A549 (cell line): ENCODE results near the gene ITPKB. TPM values are rescaled to one million over a fixed set of nuclear protein-coding genes. Genes with fewer than 3 reads are reported as not detected.
"Not testable (repeated sequence)": the region's sequence is repeated elsewhere in the genome, so short reads cannot be mapped to it uniquely, and the experiment has no call there.

ENCODE experiments used
- ATAC-seq, 2 experiments: fragments of 200-7000 bp in 1 of 2; fragments of >200 bp in 1 of 2; cut with Nextera tagmentation in 1 of 2; cut with Tn5 transposase in 1 of 2; 3 replicates each; pipeline versions ENCODE4 v1.8.0 to v1.9.1; 2018 to 2020; ENCODE audit warnings: mild to moderate bottlenecking in 1 of 2, moderate library complexity in 1 of 2
- CTCF ChIA-PET: fragments of 300-600 bp; sonication (Branson Sonifier 250); formaldehyde crosslinking; extraction: SDS; loops from one replicate; lab custom pipeline; 2021; ENCODE audit warnings: antibody characterized with exemption, inconsistent platforms; lab: Yijun Ruan, JAX
- POLR2A ChIA-PET: fragments of 350-600 bp; formaldehyde crosslinking; extraction: SDS; loops from one replicate; lab custom pipeline; 2021; ENCODE audit warnings: antibody characterized with exemption, inconsistent platforms; lab: Yijun Ruan, JAX
- DNase-seq, 2 experiments: peaks; one replicate each; pipeline versions ENCODE4 v3.0.0 to v3.0.0-alpha.2; 2011 to 2016; ENCODE audit warnings: low read depth in 1 of 2, low spot score in 1 of 2
- FAIRE-seq: peaks from 2 replicates; lab custom pipeline; 2011; peaks lifted over from hg19 to GRCh38; lab: Jason Lieb, UNC
- H3K27ac ChIP-seq, 2 experiments: fragments of >200 bp; sonication (Bioruptor Twin); formaldehyde crosslinking; 3 replicates each; pipeline ENCODE4 v1.5.1; 2016 to 2017
- H3K4me1 ChIP-seq: fragments of >200 bp; sonication (Bioruptor Twin); formaldehyde crosslinking; 3 replicates; pipeline ENCODE4 v1.6.1; 2016
- H3K4me2 ChIP-seq: fragments of >200 bp; sonication (Bioruptor Twin); formaldehyde crosslinking; 3 replicates; pipeline ENCODE4 v1.6.1; 2016
- H3K4me3 ChIP-seq: fragments of >200 bp; sonication (Bioruptor Twin); formaldehyde crosslinking; 3 replicates; pipeline ENCODE4 v1.5.1; 2016
- H3K9me3 ChIP-seq: fragments of >200 bp; sonication (Bioruptor Twin); formaldehyde crosslinking; 3 replicates; pipeline ENCODE4 v1.6.1; 2016
- BCL3 ChIP-seq: fragments of >200 bp; sonication (Bioruptor Twin); formaldehyde crosslinking; IDR thresholded peaks from 3 replicates; pipeline ENCODE4 v1.6.1; 2016
- BHLHE40 ChIP-seq: IDR thresholded peaks from 2 replicates; pipeline ENCODE4 v1.6.1; 2012; ENCODE audit warnings: low read depth, low read length, inconsistent platforms
- CBX2 ChIP-seq: fragments of 200-600 bp; sonication (generic); IDR thresholded peaks from 2 replicates; pipeline ENCODE4 v1.6.1; 2016; ENCODE audit warnings: low read depth, mild to moderate bottlenecking, borderline replicate concordance
- CEBPB ChIP-seq, 2 experiments: fragments of >200 bp in 1 of 2; sonication (Bioruptor Twin) in 1 of 2; formaldehyde crosslinking in 1 of 2; IDR thresholded peaks; 2 replicates each; pipeline ENCODE4 v1.6.1; 2012 to 2016
- CHD2 ChIP-seq: fragments of 150-350 bp; IDR thresholded peaks from 2 replicates; pipeline ENCODE4 v1.6.1; 2014; ENCODE audit warnings: low read length; ENCODE audit not compliant: partially characterized antibody
- CTCF ChIP-seq: fragments of >200 bp; sonication (Bioruptor Twin); formaldehyde crosslinking; IDR thresholded peaks from 3 replicates; pipeline ENCODE4 v1.5.1; 2016
- EHMT2 ChIP-seq: fragments of 200-600 bp; sonication (generic); IDR thresholded peaks from 2 replicates; pipeline ENCODE4 v1.6.1; 2016; ENCODE audit warnings: antibody characterized with exemption, low read depth, mild to moderate bottlenecking, moderate library complexity
- EP300 ChIP-seq, 2 experiments: fragments of >200 bp; sonication (Bioruptor Twin); formaldehyde crosslinking; IDR thresholded peaks; 2 replicates in 1 of 2; 3 replicates in 1 of 2; pipeline ENCODE4 v1.6.1; 2016 to 2017
- GATA3 ChIP-seq: IDR thresholded peaks from 2 replicates; pipeline ENCODE4 v1.6.1; 2012; ENCODE audit warnings: borderline replicate concordance
- HDAC2 ChIP-seq: fragments of 200-600 bp; sonication (generic); IDR thresholded peaks from 2 replicates; pipeline ENCODE4 v1.6.1; 2016
- HOXB13 ChIP-seq: fragments of 250-450 bp; sonication (Bioruptor Pico); IDR thresholded peaks from 2 replicates; pipeline ENCODE4 v1.5.0; 2020; ENCODE audit warnings: low read depth, mild to moderate bottlenecking, moderate library complexity
- HOXB5 ChIP-seq: fragments of 250-450 bp; sonication (Bioruptor Pico); IDR thresholded peaks from 2 replicates; pipeline ENCODE4 v1.5.0; 2020; ENCODE audit warnings: mild to moderate bottlenecking, moderate library complexity
- KDM5A ChIP-seq: fragments of 200-600 bp; sonication (generic); IDR thresholded peaks from 2 replicates; pipeline ENCODE4 v1.6.1; 2016; ENCODE audit warnings: antibody characterized with exemption, mild to moderate bottlenecking
- MAFK ChIP-seq: fragments of 450-650 bp; IDR thresholded peaks from 2 replicates; pipeline ENCODE4 v1.6.1; 2014; ENCODE audit not compliant: partially characterized antibody
- NPAS2 ChIP-seq: fragments of 250-450 bp; sonication (Bioruptor Pico); IDR thresholded peaks from 2 replicates; pipeline ENCODE4 v1.8.0; 2022; ENCODE audit warnings: mild to moderate bottlenecking, moderate library complexity, borderline replicate concordance
- RARB ChIP-seq: fragments of 250-450 bp; sonication (Bioruptor Pico); IDR thresholded peaks from 2 replicates; pipeline ENCODE4 v1.8.0; 2021; ENCODE audit warnings: mild to moderate bottlenecking, moderate library complexity
- RCOR1 ChIP-seq: fragments of 150-350 bp; IDR thresholded peaks from 2 replicates; pipeline ENCODE4 v1.6.1; 2014; ENCODE audit warnings: antibody characterized with exemption, low read length, low read depth
- SREBF2 ChIP-seq: fragments of 450-650 bp; IDR thresholded peaks from 2 replicates; pipeline ENCODE4 v1.6.1; 2014; ENCODE audit warnings: mild to moderate bottlenecking, moderate library complexity
- ZC3H11A ChIP-seq: fragments of 450-650 bp; IDR thresholded peaks from 2 replicates; pipeline ENCODE4 v1.6.1; 2014; ENCODE audit warnings: antibody characterized with exemption, mild to moderate bottlenecking
- WGBS: methylation state at CpG from one replicate; pipeline ENCODE4 v1.1.6; 2017; ENCODE audit errors: missing lambda C conversion rate; 5-methylcytosine and 5-hydroxymethylcytosine counted together
- polyA plus RNA-seq, 4 experiments: library from polyadenylated mRNA; depleted of rRNA in 3 of 4; stranded (reverse); fragments of >200 nt; fragmentation: RNase III in 1 of 4; extraction: RNeasy Plus Mini Kit Qiagen cat#74134 plus additional on column Dnase treatment in 1 of 4; gene quantifications; 2 replicates in 3 of 4; 3 replicates in 1 of 4; pipeline ENCODE4 v1.2.3, GENCODE V29; 2011 to 2017
- TF ChIP-seq, protein P1 (sequence below): fragments of >200 bp; sonication (Bioruptor Twin); formaldehyde crosslinking; IDR thresholded peaks from 2 replicates; pipeline ENCODE4 v1.6.1; 2016

ITPKB gene
- polyA plus RNA-seq, 2 of the 4 experiments (the other 2 are of a cell fraction), result 1.7 to 2.8 TPM

DNA sequence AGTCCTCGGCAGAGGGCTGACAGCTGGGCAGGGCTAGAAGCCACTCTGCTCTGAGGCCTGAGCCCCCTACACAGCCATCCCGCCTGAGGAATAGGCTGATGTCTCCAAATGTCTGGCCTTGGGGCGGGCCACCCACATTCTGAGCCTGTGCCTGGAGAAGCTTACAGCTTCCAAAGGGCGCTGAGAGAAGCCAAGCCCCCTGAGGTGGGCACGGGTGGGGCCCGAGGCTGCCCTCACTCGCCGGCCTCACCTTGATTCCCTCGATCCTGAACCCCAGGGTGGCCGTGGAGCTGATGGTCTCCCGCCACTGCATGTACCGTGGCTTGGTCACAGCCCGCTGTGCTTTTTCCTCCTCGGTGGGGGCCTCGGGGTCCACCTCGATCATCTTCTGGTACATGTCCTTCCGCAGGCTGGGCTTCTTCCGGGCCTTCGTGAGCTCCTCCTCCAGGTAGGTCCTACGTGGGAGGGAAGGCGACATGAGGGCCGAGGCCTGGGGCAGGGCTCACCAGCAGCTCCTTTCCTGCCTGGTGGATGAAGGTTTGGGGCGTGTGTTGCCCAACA is 97.3 kb downstream of the ITPKB start:
- POLR2A ChIA-PET, result no interaction called here

GRCh38 chr1:226640321-226641136 is 98.6 kb downstream of the ITPKB start:
- POLR2A ChIA-PET, result no interaction called here
- no peaks in the 10 kb centered on the region for H3K4me1 ChIP-seq
- TF ChIP-seq CHD2 (no peak), CBX2 (no peak), EHMT2 (no peak), ZC3H11A (no peak), MAFK (no peak), CTCF (no peak)
- no peaks in the 10 kb centered on the region for H3K9me3 ChIP-seq
- H3K27ac ChIP-seq, result no peak overlapping the region
- ATAC-seq (no peak), FAIRE-seq (no peak), DNase-seq (no peak)
- CTCF ChIA-PET, result interaction anchor here (0.9 to 4.6 kb wide), 8 partner anchors 7 to 806 kb away, joined by 3 to 18 read pairs (median 4); no protein-coding TSS in a partner anchor
- no peak overlapping the region for H3K4me3 ChIP-seq
- 77% methylated on average over 20 of the region's 23 CpGs for WGBS
- H3K4me2 ChIP-seq, result no peak overlapping the region

More for the DNA sequence above, 97.3 kb downstream of the ITPKB start:
- no peak overlapping the region for H3K4me2 ChIP-seq
- no peak for DNase-seq
- no peaks in the 10 kb centered on the region for H3K4me1 ChIP-seq
- no peak for TF ChIP-seq NPAS2 (CRISPR knock-in tag)
- TF ChIP-seq, all 56 proteins: peak for 0
- WGBS, result 90% methylated on average over 20 of the region's 23 CpGs
- no peak overlapping the region for H3K4me3 ChIP-seq
- no peaks in the 10 kb centered on the region for H3K9me3 ChIP-seq
- FAIRE-seq (no peak), ATAC-seq (no peak)
- no peak overlapping the region for H3K27ac ChIP-seq
- CTCF ChIA-PET, result interaction anchor here (0.9 to 4.6 kb wide), 7 partner anchors 8 to 795 kb away, joined by 3 to 18 read pairs (median 4); no protein-coding TSS in a partner anchor

DNA sequence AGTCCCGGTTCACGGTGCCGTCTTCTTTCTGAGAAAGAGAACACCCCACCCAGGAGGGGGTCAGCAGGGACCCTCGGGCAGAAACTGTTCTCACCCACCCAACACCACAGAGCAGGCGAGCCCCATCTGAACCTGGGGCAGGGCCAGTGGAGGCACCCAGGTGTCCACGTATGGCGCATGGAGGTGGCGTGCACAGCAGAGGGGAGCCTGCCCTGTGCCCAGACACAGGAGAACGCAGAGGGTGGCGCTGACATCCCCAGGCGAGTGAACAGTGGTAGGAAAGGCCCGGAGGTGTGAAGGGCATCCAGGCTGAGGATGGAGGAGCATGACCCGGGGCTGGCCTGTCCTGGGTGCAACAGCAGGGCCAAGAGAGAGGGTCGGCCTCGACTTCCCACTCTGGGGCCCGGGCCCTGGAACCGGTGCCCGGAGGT is 99.4 kb downstream of the ITPKB start:
- ATAC-seq, result no peak
- FAIRE-seq, result no peak
- no peak for DNase-seq
- no peak overlapping the region for H3K27ac ChIP-seq
- WGBS, result 84% methylated on average over 16 of the region's 18 CpGs
- ChIA-PET CTCF (interaction anchor here (2.6 to 2.9 kb wide), 2 partner anchors 13 to 188 kb away, joined by 9 to 11 read pairs; no protein-coding TSS in a partner anchor), POLR2A (no interaction called here)
- H3K9me3 ChIP-seq, result no peaks in the 10 kb centered on the region
- no peak overlapping the region for H3K4me2 ChIP-seq
- H3K4me3 ChIP-seq, result no peak overlapping the region
- TF ChIP-seq RCOR1 (no peak), HOXB5 (CRISPR knock-in tag) (no peak), BCL3 (no peak), HDAC2 (no peak), ZC3H11A (no peak), HOXB13 (CRISPR knock-in tag) (no peak), EP300 (IDR thresholded peaks at IDR 0.05) (no peak), KDM5A (no peak), BHLHE40 (no peak), GATA3 (no peak), RARB (no peak), CTCF (no peak), SREBF2 (no peak), CEBPB (IDR thresholded peaks at IDR 0.05) (no peak)
- TF ChIP-seq, protein P1, sequence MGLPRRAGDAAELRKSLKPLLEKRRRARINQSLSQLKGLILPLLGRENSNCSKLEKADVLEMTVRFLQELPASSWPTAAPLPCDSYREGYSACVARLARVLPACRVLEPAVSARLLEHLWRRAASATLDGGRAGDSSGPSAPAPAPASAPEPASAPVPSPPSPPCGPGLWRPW, result no peak
- H3K4me1 ChIP-seq, result no peaks in the 10 kb centered on the region

DNA sequence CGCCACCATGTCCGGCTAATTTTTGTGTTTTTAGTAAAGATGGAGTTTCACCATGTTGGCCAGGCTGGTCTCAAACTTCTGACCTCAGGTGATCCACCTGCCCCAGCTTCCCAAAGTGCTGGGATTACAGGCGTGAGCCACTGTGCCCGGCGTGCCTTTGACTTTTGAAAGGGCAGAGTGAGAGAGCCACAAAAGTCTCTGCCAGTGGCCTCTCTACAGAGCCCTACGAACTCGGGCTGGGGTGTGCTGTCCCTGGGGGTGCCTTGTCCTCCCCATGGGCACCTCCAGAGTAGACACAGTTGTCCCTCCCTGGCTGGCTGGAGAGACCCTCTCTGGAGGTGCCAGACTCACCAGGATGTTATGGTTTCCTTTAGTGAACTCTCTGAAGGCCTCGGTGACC is 99.9 kb downstream of the ITPKB start:
- H3K4me2 ChIP-seq, ATAC-seq, FAIRE-seq, H3K4me3 ChIP-seq, H3K27ac ChIP-seq, H3K9me3 ChIP-seq, POLR2A ChIA-PET, DNase-seq, H3K4me1 ChIP-seq: not testable (repeated sequence)
- WGBS, result 87% methylated on average over 8 of the region's 8 CpGs
- CTCF ChIA-PET, result interaction anchor here (0.6 to 7.2 kb wide), 4 partner anchors 13 to 185 kb away, joined by 3 to 127 read pairs (median 6); no protein-coding TSS in a partner anchor
